Astrocyte (in vitro differentiated cells and primary cell): Measurements from ENCODE around the gene RAB2B. TPM values are rescaled to one million over a fixed set of nuclear protein-coding genes. Genes with fewer than 3 reads are reported as not detected.

Source experiments
- DNase-seq: peaks from one replicate; pipeline ENCODE4 v3.0.0-alpha.2; 2010; ENCODE audit warnings: low read depth
- FAIRE-seq: peaks from 2 replicates; lab custom pipeline; 2011; peaks lifted over from hg19 to GRCh38; lab: Jason Lieb, UNC
- H2AFZ ChIP-seq: 2 replicates; pipeline ENCODE4 v1.6.0; 2012; ENCODE audit warnings: low read depth, low read length, inconsistent platforms
- H3K27ac ChIP-seq: 2 replicates; pipeline ENCODE4 v1.5.1; 2011; ENCODE audit warnings: low read depth, low read length, inconsistent platforms
- H3K27me3 ChIP-seq: 2 replicates; pipeline ENCODE4 v1.6.0; 2011; ENCODE audit warnings: low read length, inconsistent platforms; ENCODE audit not compliant: insufficient read depth
- H3K36me3 ChIP-seq: 2 replicates; pipeline ENCODE4 v1.5.1; 2011; ENCODE audit warnings: low read length, inconsistent platforms; ENCODE audit not compliant: insufficient read depth
- H3K4me1 ChIP-seq: 2 replicates; pipeline ENCODE4 v1.5.1; 2011; ENCODE audit warnings: low read length, inconsistent platforms; ENCODE audit not compliant: insufficient read depth
- H3K4me2 ChIP-seq: 2 replicates; pipeline ENCODE4 v1.6.0; 2012; ENCODE audit warnings: low read length, inconsistent platforms
- H3K4me3 ChIP-seq: 2 replicates; pipeline ENCODE4 v1.5.1; 2011; ENCODE audit warnings: low read depth, mild to moderate bottlenecking, low read length, inconsistent platforms; ENCODE audit not compliant: insufficient read depth
- H3K79me2 ChIP-seq: 2 replicates; pipeline ENCODE4 v1.6.0; 2012; ENCODE audit warnings: mild to moderate bottlenecking, low read length, inconsistent platforms; ENCODE audit not compliant: insufficient read depth
- H3K9ac ChIP-seq: 2 replicates; pipeline ENCODE4 v1.6.0; 2012; ENCODE audit warnings: mild to moderate bottlenecking, low read length, inconsistent platforms
- H3K9me3 ChIP-seq: 2 replicates; pipeline ENCODE4 v1.5.1; 2012; ENCODE audit warnings: low read depth, mild to moderate bottlenecking, low read length, inconsistent platforms; ENCODE audit not compliant: insufficient read depth
- H4K20me1 ChIP-seq: 2 replicates; pipeline ENCODE4 v1.6.0; 2012; ENCODE audit warnings: low read length, inconsistent platforms; ENCODE audit not compliant: insufficient read depth
- H3K27ac Mint-ChIP-seq: one replicate; pipeline ENCODE4 v1.8.0; 2021; ENCODE audit warnings: mild to moderate bottlenecking, mixed read lengths; ENCODE audit not compliant: unreplicated experiment
- H3K27me3 Mint-ChIP-seq: one replicate; pipeline ENCODE4 v1.8.0; 2021; ENCODE audit warnings: low read depth, mixed read lengths; ENCODE audit not compliant: unreplicated experiment
- H3K36me3 Mint-ChIP-seq: one replicate; pipeline ENCODE4 v1.8.0; 2021; ENCODE audit warnings: low read depth, mixed read lengths; ENCODE audit not compliant: unreplicated experiment
- H3K4me1 Mint-ChIP-seq: one replicate; pipeline ENCODE4 v1.8.0; 2021; ENCODE audit warnings: low read depth, mixed read lengths; ENCODE audit not compliant: unreplicated experiment
- H3K4me3 Mint-ChIP-seq: one replicate; pipeline ENCODE4 v1.8.0; 2021; ENCODE audit warnings: mild to moderate bottlenecking, moderate library complexity, mixed read lengths; ENCODE audit not compliant: unreplicated experiment
- H3K9me3 Mint-ChIP-seq: one replicate; pipeline ENCODE4 v1.8.0; 2021; ENCODE audit warnings: mild to moderate bottlenecking, mixed read lengths; ENCODE audit not compliant: unreplicated experiment
- EZH2 ChIP-seq: IDR thresholded peaks from 2 replicates; pipeline ENCODE4 v1.6.1; 2012; ENCODE audit warnings: mild to moderate bottlenecking, low read length, inconsistent platforms; ENCODE audit not compliant: insufficient read depth
- total RNA-seq: library from RNA; stranded (reverse); gene quantifications from 2 replicates; pipeline ENCODE4 v1.2.1, GENCODE V29; 2021
- TF ChIP-seq, protein P1 (sequence below): IDR thresholded peaks from 2 replicates; pipeline ENCODE4 v1.5.1; 2011; ENCODE audit warnings: low read depth, mild to moderate bottlenecking, inconsistent platforms, low read length, moderate library complexity; ENCODE audit not compliant: insufficient read depth

The RAB2B gene
- total RNA-seq, 1 donor from 2014 or later = 49.9 TPM

- Mint-ChIP-seq H3K27ac (peak overlapping the region; percentile 93), H3K4me3 (no peak overlapping the region), H3K9me3 (no peaks in the 10 kb centered on the region), H3K4me1 (peaks cover 23% of the 10 kb centered on the region), H3K36me3 (peaks cover 34% of the 10 kb centered on the region), H3K27me3 (no peaks in the 10 kb centered on the region)
- peak; percentile 16 for DNase-seq
- H3K4me2 ChIP-seq = no peak overlapping the region
- H3K27me3 ChIP-seq = no peaks in the 10 kb centered on the region
- H3K79me2 ChIP-seq = peaks cover 7% of the 10 kb centered on the region
- TF ChIP-seq, protein P1, sequence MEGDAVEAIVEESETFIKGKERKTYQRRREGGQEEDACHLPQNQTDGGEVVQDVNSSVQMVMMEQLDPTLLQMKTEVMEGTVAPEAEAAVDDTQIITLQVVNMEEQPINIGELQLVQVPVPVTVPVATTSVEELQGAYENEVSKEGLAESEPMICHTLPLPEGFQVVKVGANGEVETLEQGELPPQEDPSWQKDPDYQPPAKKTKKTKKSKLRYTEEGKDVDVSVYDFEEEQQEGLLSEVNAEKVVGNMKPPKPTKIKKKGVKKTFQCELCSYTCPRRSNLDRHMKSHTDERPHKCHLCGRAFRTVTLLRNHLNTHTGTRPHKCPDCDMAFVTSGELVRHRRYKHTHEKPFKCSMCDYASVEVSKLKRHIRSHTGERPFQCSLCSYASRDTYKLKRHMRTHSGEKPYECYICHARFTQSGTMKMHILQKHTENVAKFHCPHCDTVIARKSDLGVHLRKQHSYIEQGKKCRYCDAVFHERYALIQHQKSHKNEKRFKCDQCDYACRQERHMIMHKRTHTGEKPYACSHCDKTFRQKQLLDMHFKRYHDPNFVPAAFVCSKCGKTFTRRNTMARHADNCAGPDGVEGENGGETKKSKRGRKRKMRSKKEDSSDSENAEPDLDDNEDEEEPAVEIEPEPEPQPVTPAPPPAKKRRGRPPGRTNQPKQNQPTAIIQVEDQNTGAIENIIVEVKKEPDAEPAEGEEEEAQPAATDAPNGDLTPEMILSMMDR = peak; percentile 43
- TF ChIP-seq EZH2 = no peak
- no peak for FAIRE-seq
- peaks cover 8% of the 10 kb centered on the region for H4K20me1 ChIP-seq
- no peak overlapping the region for H2AFZ ChIP-seq
- H3K27ac ChIP-seq = peak overlapping the region; percentile 8
- no peaks in the 10 kb centered on the region for H3K9me3 ChIP-seq
- H3K36me3 ChIP-seq = peaks cover 66% of the 10 kb centered on the region
- H3K9ac ChIP-seq = no peak overlapping the region
- no peak overlapping the region for H3K4me3 ChIP-seq
- H3K4me1 ChIP-seq = no peaks in the 10 kb centered on the region
Measured at GRCh38 chr14:21498540-21499526, 22.1 kb upstream of the RAB2B start.

GRCh38 chr14:21496453-21496852, 19.7 kb upstream of the RAB2B start:
- Histone ChIP-seq H3K4me1 (no peaks in the 10 kb centered on the region), H4K20me1 (peaks cover 8% of the 10 kb centered on the region), H2AFZ (no peak overlapping the region), H3K4me2 (no peak overlapping the region), H3K4me3 (no peak overlapping the region), H3K27ac (no peak overlapping the region), H3K79me2 (no peaks in the 10 kb centered on the region), H3K9ac (no peak overlapping the region), H3K27me3 (no peaks in the 10 kb centered on the region), H3K36me3 (peaks cover 56% of the 10 kb centered on the region), H3K9me3 (no peaks in the 10 kb centered on the region)
- no peak overlapping the region for H3K4me3 Mint-ChIP-seq
- TF ChIP-seq, protein P1 = no peak
- TF ChIP-seq EZH2 = no peak
- H3K4me1 Mint-ChIP-seq = peaks cover 23% of the 10 kb centered on the region
- no peak overlapping the region for H3K27ac Mint-ChIP-seq
- DNase-seq = no peak
- no peak for FAIRE-seq
- peaks cover 38% of the 10 kb centered on the region for H3K36me3 Mint-ChIP-seq
- H3K27me3 Mint-ChIP-seq = no peaks in the 10 kb centered on the region
- no peaks in the 10 kb centered on the region for H3K9me3 Mint-ChIP-seq
